HEK293 (cell line): ENCODE results near the gene CAPN1.

ENCODE experiments used
- CTCF ChIA-PET: fragments of 350-600 bp; formaldehyde crosslinking; extraction: SDS; loops from one replicate; lab custom pipeline; 2021; ENCODE audit warnings: antibody characterized with exemption; lab: Yijun Ruan, JAX
- POLR2A ChIA-PET: fragments of 300-600 bp; formaldehyde crosslinking; extraction: SDS; loops from one replicate; lab custom pipeline; 2020; ENCODE audit warnings: antibody characterized with exemption, inconsistent platforms; lab: Yijun Ruan, JAX
- H3K27ac ChIP-seq: fragments of 200-500 bp; sonication (Bioruptor generic); 2 replicates; pipeline ENCODE4 v1.5.1; 2014; ENCODE audit warnings: low read depth, low read length, control low read depth, inconsistent platforms; ENCODE audit errors: extremely low read depth
- H3K36me3 ChIP-seq, 2 experiments: fragments of 200-500 bp in 1 of 2; sonication (Bioruptor generic) in 1 of 2; 1 replicate in 1 of 2; 2 replicates in 1 of 2; pipeline ENCODE4 v1.5.1; 2014 to 2017; ENCODE audit warnings: inconsistent platforms in 2 of 2, low read length in 2 of 2; ENCODE audit not compliant: control insufficient read depth in 2 of 2, insufficient read depth in 1 of 2
- H3K4me1 ChIP-seq: fragments of 200-500 bp; sonication (Bioruptor generic); 2 replicates; pipeline ENCODE4 v1.5.1; 2014; ENCODE audit warnings: mild to moderate bottlenecking, low read length, inconsistent platforms; ENCODE audit not compliant: control insufficient read depth, insufficient read depth
- H3K4me3 ChIP-seq: 2 replicates; pipeline ENCODE4 v1.5.1; 2011; ENCODE audit warnings: low read depth, mild to moderate bottlenecking, control low read depth, low read length, moderate library complexity
- H3K9me3 ChIP-seq: fragments of 200-500 bp; sonication (Bioruptor generic); 2 replicates; pipeline ENCODE4 v1.5.1; 2014; ENCODE audit warnings: low read depth, low read length, inconsistent platforms; ENCODE audit not compliant: control insufficient read depth, insufficient read depth
- HIC1 ChIP-seq: fragments of 450-650 bp; formaldehyde crosslinking; IDR thresholded peaks from 2 replicates; pipeline ENCODE4 v1.5.1; 2016; ENCODE audit warnings: missing biosample characterization, missing genetic modification characterization
- HOXD13 ChIP-seq: sonication (generic); formaldehyde crosslinking; IDR thresholded peaks from 2 replicates; pipeline ENCODE4 v1.8.0; 2022; ENCODE audit warnings: missing genetic modification reagents, borderline replicate concordance
- KLF10 ChIP-seq: fragments of 450-650 bp; IDR thresholded peaks from 2 replicates; pipeline ENCODE4 v1.5.1; 2018; ENCODE audit warnings: missing biosample characterization, mild to moderate bottlenecking, missing genetic modification characterization
- KLF17 ChIP-seq: fragments of 450-650 bp; formaldehyde crosslinking; IDR thresholded peaks from 2 replicates; pipeline ENCODE4 v1.5.1; 2016; ENCODE audit warnings: missing biosample characterization, missing genetic modification characterization
- SP7 ChIP-seq: fragments of 450-650 bp; formaldehyde crosslinking; IDR thresholded peaks from 2 replicates; pipeline ENCODE4 v1.5.1; 2016; ENCODE audit warnings: missing biosample characterization, missing genetic modification characterization
- WT1 ChIP-seq: fragments of 450-650 bp; formaldehyde crosslinking; IDR thresholded peaks from 2 replicates; pipeline ENCODE4 v1.5.1; 2016; ENCODE audit warnings: missing biosample characterization, missing genetic modification characterization
- ZBTB26 ChIP-seq: fragments of 450-650 bp; formaldehyde crosslinking; optimal IDR thresholded peaks from 2 replicates; pipeline ENCODE3; 2016; ENCODE audit warnings: missing biosample characterization, mild to moderate bottlenecking, missing genetic modification characterization
- ZNF10 ChIP-seq: fragments of 450-650 bp; formaldehyde crosslinking; IDR thresholded peaks from 2 replicates; pipeline ENCODE4 v1.5.1; 2017; ENCODE audit warnings: missing biosample characterization, missing genetic modification characterization
- ZNF146 ChIP-seq: fragments of 450-650 bp; formaldehyde crosslinking; IDR thresholded peaks from 2 replicates; pipeline ENCODE4 v1.5.1; 2016; ENCODE audit warnings: missing biosample characterization, missing genetic modification characterization
- ZNF2 ChIP-seq: fragments of 450-650 bp; formaldehyde crosslinking; IDR thresholded peaks from 2 replicates; pipeline ENCODE4 v1.5.1; 2016; ENCODE audit warnings: missing biosample characterization, missing genetic modification characterization
- ZNF248 ChIP-seq: fragments of 450-650 bp; formaldehyde crosslinking; IDR thresholded peaks from 2 replicates; pipeline ENCODE4 v1.5.1; 2017; ENCODE audit warnings: missing biosample characterization, missing genetic modification characterization
- ZNF280D ChIP-seq: fragments of 450-650 bp; formaldehyde crosslinking; IDR thresholded peaks from 2 replicates; pipeline ENCODE4 v1.5.1; 2016; ENCODE audit warnings: missing biosample characterization, missing genetic modification characterization
- ZNF292 ChIP-seq: fragments of 450-650 bp; formaldehyde crosslinking; IDR thresholded peaks from 2 replicates; pipeline ENCODE4 v1.5.1; 2016; ENCODE audit warnings: low read depth, missing biosample characterization, missing genetic modification characterization, borderline replicate concordance
- ZNF354C ChIP-seq: fragments of 450-650 bp; formaldehyde crosslinking; IDR thresholded peaks from 2 replicates; pipeline ENCODE4 v1.5.1; 2016; ENCODE audit warnings: missing biosample characterization, missing genetic modification characterization, low read depth, borderline replicate concordance
- ZNF529 ChIP-seq: fragments of 450-650 bp; formaldehyde crosslinking; IDR thresholded peaks from 2 replicates; pipeline ENCODE4 v1.5.1; 2017; ENCODE audit warnings: missing genetic modification characterization, missing biosample characterization; ENCODE audit not compliant: insufficient replicate concordance
- ZNF626 ChIP-seq: fragments of 450-650 bp; sonication (Bioruptor Pico); formaldehyde crosslinking; IDR thresholded peaks from 2 replicates; pipeline ENCODE4 v1.5.1; 2018; ENCODE audit warnings: missing biosample characterization, missing genetic modification characterization, inconsistent platforms
- ZNF701 ChIP-seq: fragments of 450-650 bp; formaldehyde crosslinking; IDR thresholded peaks from 2 replicates; pipeline ENCODE4 v1.5.1; 2016; ENCODE audit warnings: missing biosample characterization, missing genetic modification characterization
- ZNF707 ChIP-seq: fragments of 450-650 bp; formaldehyde crosslinking; IDR thresholded peaks from 2 replicates; pipeline ENCODE4 v1.5.1; 2016; ENCODE audit warnings: missing biosample characterization, missing genetic modification characterization
- ZNF776 ChIP-seq: fragments of 450-650 bp; formaldehyde crosslinking; IDR thresholded peaks from 2 replicates; pipeline ENCODE4 v1.5.0; 2017; ENCODE audit warnings: missing biosample characterization, missing genetic modification characterization, borderline replicate concordance
- ZNF830 ChIP-seq: fragments of 450-650 bp; IDR thresholded peaks from 2 replicates; pipeline ENCODE4 v1.5.0; 2018; ENCODE audit warnings: missing biosample characterization, missing genetic modification characterization, low read depth, mild to moderate bottlenecking, moderate library complexity
- ZSCAN4 ChIP-seq: fragments of 450-650 bp; formaldehyde crosslinking; IDR thresholded peaks from 2 replicates; pipeline ENCODE4 v1.5.1; 2017; ENCODE audit warnings: missing biosample characterization, missing genetic modification characterization

The CAPN1 gene

GRCh38 chr11:65194564-65194963, 12.8 kb downstream of the CAPN1 start:
- no peaks in the 10 kb centered on the region for H3K4me1 ChIP-seq
- H3K4me3 ChIP-seq: no peak overlapping the region
- TF ChIP-seq ZNF248 (tag by site-specific recombination) (no peak), ZNF292 (tag by site-specific recombination) (no peak), ZNF830 (tag by site-specific recombination) (no peak), ZNF146 (tag by site-specific recombination) (peak; percentile 13; the same call in 1 of the 2 replicates), WT1 (tag by site-specific recombination) (no peak), ZNF10 (tag by site-specific recombination) (peak; percentile 73), ZSCAN4 (tag by site-specific recombination) (no peak), ZNF354C (no peak), ZNF776 (tag by site-specific recombination) (no peak), ZNF701 (tag by site-specific recombination) (no peak), KLF10 (tag by site-specific recombination) (no peak), ZNF2 (tag by site-specific recombination) (no peak)
- ChIA-PET CTCF (interaction anchor here (0.6 to 1.2 kb wide), 3 partner anchors 11 to 76 kb away, joined by 3 to 4 read pairs (median 3); no protein-coding TSS in a partner anchor), POLR2A (no interaction called here)
- H3K27ac ChIP-seq: no peak overlapping the region
- H3K9me3 ChIP-seq: no peaks in the 10 kb centered on the region
- peaks cover 4 to 58% of the 10 kb centered on the region in 2 experiments; a peak in 2 of 3 replicates for H3K36me3 ChIP-seq

- Histone ChIP-seq H3K4me1 (no peaks in the 10 kb centered on the region), H3K27ac (no peak overlapping the region), H3K36me3 (peaks cover 0 to 48% of the 10 kb centered on the region in 2 experiments; a peak in 2 of 3 replicates), H3K4me3 (no peak overlapping the region), H3K9me3 (no peaks in the 10 kb centered on the region)
- TF ChIP-seq ZNF292 (tag by site-specific recombination) (no peak), KLF17 (tag by site-specific recombination) (no peak), SP7 (tag by site-specific recombination) (no peak), HIC1 (tag by site-specific recombination) (no peak), ZNF248 (tag by site-specific recombination) (no peak), ZNF529 (no peak), ZBTB26 (tag by site-specific recombination) (no peak), ZNF626 (no peak), ZNF707 (no peak), ZNF280D (no peak), HOXD13 (no peak)
- POLR2A ChIA-PET: no interaction called here
- CTCF ChIA-PET: interaction anchor here (0.5 to 5.0 kb wide), 14 partner anchors 9 to 178 kb away, joined by 3 to 62 read pairs (median 4); partner anchors contain the start of gene CDC42EP2
Measured at GRCh38 chr11:65204143-65204542, 22.4 kb downstream of the CAPN1 start.
